Measurements from ENCODE around the gene PPP1R10.

PPP1R10 gene

DNA sequence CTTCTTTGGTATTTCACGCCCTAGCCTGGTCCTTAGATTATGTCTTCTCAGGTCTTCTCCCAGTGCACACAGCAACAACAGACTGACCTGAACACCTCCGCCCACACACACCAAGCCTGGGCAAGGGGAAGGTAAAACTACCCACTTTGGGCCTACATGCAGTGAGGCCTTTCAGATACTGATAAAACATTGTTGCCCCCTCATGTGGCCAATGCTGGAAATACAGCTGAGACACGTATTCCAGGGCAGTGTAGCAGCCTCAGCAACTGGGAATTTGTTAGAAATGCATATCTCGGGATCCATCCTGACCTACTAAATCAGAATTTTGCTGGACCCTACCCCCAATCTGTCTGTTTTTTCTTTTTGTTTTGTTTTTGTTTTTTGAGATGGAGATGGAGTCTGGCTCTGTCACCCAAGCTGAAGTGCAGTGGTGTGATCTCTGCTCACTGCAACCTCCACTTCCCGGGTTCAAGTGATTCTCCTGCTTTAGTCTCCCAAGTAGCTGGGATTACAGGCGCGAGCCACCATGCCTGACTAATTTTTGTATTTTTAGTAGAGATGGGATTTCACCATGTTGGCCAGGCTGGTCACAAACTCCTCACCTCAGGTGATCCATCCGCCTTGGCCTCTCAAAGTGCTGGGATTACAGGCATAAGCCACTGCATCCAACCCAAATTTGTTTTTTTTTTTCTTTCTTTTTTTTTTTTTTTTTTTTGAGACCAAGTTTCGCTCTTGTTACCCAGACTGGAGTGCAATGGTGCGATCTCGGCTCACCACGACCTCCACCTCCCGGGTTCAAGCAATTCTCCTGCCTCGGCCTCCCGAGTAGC lies 19.5 kb downstream of the PPP1R10 start:
- peak; percentile 38 for DNase-seq

DNA sequence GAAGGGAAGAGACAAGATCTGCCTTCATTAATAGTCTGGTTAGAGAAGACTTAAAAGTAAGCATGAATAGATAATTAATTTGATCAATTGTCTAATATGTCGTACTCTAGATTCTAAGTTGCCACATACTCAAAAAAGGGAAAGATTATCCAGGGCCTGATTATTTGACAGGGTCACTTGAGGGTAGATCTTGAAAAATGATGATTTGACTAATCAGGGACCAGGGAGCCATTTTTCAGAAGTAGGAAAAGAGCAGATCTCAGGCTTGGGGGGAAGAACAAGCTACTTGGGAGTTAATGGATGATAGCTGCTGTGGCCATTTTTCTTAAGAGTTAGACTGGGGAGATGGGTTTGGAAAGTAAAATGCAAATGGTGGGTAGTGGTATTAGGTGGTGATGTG lies 24.8 kb downstream of the PPP1R10 start:
- DNase-seq: no peak

DNA sequence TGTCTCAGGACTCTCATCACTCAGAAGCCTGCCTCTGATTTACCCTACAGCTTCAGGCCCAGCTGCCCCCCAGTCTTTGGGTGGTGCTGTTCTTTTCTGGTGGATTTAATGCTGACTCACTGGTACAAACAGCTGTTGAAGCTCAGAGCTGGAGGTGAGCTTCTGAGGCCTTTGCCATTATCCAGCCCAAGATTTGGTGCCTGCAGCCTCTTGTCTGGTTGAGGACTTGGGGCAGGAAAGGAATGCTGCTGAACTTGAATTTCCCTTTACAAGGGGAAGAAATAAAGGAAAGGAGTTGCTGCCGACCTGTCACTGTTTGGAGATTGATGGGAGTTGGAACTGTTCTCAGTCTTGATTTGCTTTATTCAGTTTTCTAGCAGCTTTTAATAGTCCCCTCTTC lies 26.0 kb downstream of the PPP1R10 start:
- no peak for DNase-seq

DNA sequence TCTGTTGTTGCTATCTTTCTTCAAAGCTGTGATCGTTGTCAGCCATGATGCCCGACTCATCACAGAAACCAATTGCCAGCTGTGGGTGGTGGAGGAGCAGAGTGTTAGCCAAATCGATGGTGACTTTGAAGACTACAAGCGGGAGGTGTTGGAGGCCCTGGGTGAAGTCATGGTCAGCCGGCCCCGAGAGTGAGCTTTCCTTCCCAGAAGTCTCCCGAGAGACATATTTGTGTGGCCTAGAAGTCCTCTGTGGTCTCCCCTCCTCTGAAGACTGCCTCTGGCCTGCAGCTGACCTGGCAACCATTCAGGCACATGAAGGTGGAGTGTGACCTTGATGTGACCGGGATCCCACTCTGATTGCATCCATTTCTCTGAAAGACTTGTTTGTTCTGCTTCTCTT lies 26.5 kb downstream of the PPP1R10 start:
- DNase-seq: no peak

DNA sequence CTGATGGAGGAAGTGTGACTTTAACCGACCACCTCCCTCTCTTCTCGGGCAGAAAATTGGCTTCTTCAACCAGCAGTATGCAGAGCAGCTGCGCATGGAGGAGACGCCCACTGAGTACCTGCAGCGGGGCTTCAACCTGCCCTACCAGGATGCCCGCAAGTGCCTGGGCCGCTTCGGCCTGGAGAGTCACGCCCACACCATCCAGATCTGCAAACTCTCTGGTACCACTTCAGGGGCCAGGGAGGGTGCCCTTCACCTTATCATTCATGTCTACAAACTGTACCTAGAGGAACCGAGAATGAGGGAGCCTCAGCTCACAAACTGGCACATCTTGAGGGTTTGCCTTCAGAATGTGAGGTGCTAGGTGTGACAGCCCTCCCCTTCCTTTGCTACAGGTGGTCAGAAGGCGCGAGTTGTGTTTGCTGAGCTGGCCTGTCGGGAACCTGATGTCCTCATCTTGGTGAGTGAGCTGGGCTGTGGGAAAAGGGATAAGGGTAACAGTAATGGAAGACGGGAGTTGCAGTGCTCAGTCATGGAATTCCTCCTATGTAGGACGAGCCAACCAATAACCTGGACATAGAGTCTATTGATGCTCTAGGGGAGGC lies 27.2 kb downstream of the PPP1R10 start:
- DNase-seq: no peak

DNA sequence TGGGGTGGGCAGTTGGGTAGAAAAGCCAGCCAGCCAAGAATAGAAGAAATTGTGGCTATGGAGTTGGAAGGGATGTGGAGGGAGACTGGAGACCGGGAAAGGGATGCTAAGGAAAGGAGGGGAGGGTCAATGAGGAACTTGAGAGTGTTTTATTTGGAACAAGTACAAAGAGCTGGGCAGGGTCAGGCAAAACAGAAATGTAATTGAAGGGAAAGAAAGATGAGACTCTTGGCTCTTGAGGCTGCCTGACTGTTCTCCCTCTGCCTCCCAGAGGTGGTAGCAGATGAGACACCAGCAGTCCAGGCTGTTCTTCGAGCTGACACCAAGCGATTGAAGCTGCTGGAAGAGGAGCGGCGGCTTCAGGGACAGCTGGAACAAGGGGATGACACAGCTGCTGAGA lies 33.1 kb downstream of the PPP1R10 start:
- DNase-seq: no peak

DNA sequence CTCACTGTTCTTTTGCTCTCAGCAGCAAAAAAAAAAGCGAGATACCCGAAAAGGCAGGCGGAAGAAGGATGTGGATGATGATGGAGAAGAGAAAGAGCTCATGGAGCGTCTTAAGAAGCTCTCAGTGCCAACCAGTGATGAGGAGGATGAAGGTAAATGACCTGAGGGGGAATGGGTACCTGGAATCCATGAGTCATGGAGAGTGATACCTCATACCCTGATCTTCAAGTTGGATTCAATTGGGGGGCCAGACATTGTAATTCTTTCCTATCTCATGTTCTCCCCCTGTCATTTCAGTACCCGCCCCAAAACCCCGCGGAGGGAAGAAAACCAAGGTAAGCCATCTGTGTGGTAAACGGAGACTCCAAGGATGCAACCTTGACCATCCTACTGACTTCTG lies 39.0 kb downstream of the PPP1R10 start:
- no peak for DNase-seq

DNA sequence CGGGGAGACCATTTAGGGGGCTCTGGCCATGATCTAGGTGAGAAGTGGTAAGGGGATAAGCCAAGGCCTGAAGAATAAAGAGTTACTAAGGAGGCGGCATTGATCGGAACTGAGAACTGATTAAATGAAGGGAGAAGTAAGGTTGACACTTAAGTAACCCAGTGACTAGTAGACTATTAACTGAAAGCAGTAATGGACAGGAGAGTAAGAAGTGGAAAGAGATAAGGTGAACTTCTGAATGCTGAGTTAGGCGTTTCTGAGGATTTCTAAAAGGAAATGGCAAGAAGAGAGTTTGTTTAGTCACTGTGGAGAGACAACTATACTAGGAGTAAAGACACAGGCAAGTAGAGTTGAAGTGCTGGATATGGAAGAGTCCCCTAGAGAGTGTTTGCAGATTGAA lies 43.9 kb downstream of the PPP1R10 start:
- no peak for DNase-seq

DNA sequence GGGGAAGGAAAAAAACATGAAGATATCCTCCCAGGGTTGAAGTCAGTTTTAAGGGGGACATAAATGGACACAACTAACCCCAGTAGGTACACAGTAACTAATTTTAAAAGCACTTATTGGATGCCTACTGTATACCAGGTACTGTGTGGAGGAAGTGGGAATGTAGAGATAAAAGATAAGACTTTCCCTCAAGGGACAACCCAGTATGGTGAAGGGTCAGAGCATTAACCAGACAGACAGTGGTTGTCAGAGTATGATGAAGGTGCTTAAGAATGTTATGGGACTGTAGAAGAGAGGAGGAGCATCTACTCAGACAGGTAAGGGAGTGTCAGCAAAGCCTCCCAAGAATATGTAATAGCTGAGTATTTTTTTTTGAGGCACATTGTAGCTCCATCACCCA lies 44.9 kb downstream of the PPP1R10 start:
- no peak for DNase-seq

DNA sequence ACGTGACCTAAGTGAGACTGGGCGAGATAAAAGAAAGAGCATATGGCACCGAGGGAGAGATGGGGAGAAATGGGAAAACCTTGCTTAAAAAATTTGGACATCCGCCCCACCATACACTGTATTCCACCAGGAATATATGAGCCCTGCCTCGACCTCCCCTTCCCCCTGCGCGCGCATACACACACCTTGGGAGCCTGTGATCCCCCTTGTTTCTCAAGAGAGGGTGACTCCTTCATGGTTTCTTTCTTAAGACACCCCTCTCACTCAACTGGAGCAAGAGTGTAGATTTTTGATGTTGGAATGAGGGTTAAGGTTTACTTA lies 45.3 kb downstream of the PPP1R10 start:
- DNase-seq: no peak

DNA sequence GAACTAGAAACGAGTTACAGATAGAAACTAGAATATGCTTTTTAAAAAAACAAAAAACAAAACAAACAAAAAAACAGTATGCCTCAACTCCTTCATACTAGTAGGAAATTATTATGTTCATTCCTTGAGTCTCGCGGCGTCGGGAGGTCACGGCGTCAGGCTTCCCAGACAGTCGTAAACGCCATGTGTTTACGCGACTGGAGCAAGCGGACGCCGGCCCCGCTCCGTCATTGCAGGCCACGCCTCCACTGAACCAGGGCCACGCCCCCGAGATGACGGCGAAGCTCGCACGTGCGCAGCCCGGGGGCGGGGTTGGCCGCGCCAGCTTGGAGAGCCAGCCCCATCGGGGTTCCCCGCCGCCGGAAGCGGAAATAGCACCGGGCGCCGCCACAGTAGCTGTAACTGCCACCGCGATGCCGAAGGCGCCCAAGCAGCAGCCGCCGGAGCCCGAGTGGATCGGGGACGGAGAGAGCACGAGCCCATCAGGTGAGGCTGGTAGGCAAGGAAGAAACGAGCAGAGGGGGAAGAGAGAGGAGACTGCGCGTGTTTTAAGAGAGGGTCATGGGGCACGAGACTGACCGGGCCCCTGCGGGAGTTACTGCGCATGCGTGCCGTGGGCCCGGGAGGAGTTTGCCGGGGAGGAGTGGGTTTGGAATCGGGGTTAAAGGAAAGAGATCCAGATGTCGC lies 45.8 kb downstream of the PPP1R10 start, which contains the start of gene ABCF1:
TSS of gene ABCF1 (plus strand) at position 368 of the 687 bp plus-strand sequence. CDS start at position 414, 46 bp downstream.
- peak; percentile 96 for DNase-seq

DNA sequence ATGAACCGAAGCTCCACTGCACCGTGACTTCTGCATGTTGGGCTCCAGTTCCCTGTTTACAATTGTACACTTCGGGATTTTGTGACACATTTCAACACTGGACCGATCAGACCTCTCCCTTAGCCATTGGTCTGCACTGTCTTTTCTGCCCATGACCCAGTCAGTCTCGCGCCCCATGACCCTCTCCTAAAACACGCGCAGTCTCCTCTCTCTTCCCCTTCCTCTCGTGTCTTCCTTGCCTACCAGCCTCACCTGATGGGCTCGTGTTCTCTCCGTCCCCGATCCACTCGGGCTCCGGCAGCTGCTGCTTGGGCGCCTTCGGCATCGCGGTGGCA lies 46.3 kb downstream of the PPP1R10 start:
- DNase-seq: no peak

DNA sequence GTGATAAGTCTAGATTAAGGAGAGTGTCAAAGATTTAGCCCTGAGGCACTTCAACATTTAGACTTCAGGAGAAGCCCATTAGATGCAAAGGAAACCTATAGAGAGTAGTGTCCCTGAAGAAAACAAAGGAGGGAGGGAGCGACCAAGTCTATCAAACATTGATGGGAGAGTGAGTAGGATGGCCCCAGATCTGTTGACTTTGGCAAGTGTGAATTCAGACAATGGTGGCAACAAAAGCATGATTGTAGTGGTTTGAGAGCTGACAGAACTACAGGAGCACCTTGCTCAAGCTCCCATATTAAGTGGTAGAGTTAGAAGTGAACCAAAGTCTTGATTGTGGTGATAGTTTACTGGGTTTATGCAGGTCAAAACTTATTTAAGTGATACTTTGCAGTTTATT lies 46.8 kb downstream of the PPP1R10 start:
- DNase-seq: no peak

DNA sequence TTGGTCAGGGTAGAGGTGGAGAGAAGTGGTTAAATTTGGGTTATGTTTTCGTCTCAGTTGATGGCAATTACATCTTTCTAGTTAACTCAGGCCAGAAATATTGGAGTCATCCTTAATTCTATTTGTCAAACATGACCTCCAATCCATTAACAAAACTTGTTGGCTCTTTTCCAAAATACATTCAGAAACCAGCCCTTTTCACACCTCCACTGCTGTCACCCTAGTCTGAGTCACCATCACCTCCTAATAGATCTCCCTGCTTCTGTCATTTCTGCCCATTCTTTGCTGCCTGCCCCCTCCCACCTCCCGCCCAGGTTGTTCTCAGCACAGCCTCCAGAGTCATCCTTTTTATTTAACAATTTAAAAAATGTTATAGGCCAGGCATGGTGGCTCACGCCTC lies 48.8 kb downstream of the PPP1R10 start:
- no peak for DNase-seq

DNA sequence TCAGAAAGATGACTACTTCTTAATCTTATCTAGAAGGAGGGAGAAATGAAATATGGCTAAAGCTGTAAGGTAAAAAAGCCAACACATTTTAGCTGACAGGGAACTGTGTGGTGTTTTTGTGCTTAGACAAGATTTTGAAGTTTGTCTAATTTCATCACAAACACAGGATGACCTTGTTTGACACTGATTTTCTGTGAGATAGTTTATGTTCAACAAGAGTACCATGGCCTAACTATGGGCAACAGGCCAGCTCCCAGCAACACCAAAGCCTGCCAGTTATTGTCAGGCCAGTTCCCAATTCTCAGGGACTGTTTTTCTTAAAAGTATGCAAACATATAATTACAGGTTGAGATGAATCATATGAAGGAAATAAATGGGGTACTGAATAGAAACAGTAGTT lies 51.3 kb downstream of the PPP1R10 start:
- no peak for DNase-seq

DNA sequence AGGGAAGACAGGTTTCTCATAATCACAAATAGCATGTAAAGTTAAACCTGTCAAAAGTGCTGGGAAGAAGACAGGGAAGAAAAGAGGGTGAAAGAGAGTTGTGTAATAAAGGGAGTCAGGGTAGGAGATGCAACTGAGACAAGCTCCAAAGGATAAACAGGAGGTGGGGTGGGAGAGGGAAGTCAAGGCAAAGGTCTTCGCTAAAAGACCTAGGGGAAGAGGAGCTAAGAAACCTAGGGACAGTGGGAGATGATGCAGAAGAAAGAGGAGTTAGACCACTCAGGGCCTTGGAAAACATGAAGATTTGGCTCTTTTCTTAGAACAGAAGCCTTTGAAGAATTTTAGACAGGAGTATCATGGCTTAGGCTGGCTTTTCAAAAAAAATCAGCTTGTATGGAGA lies 52.9 kb downstream of the PPP1R10 start:
- no peak for DNase-seq

DNA sequence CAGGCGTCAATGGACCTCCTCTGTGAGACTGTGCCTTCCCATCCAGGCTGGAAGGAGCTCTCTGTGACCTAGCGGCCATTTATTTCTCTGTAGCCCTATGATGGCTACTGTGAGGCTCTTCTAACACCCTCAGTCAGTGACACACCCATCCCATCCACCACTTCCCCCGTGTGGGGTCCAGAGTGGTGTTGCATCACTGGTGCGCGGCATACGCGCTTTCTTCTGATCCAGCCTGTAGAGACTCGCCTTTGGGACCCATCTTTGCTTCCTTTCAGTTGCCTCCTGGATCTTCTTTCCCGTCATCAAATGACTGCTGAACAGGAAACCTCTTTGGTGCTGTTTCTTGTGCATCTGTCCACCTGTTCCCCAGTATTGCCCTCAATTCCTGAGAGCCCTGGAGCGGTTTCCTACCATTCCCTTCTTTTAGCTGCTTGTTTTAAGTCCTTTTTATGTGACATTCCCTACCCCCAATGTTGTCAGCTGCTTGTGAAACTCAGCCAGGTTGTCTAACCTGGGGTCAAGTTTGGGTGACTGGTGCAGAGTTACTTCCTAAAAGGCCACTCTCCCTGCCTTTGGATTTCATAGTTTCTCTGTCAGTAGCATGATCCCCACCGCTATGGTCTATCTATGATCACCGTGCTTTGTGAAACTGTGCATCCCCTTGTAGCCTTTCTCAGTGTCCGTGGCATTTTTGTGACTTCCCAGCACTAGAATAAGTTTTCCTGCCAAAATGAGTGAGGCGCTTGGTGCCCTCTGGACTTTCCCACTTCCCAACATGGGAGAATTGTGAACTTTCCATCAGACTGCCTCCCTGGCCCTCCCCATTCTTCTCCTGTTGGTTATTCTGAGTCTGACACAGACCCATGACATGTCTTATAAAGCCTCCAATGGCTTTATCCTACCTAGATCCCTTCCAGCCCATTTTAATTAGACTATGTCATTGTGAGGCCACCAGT lies 54.3 kb downstream of the PPP1R10 start:
- no peak for DNase-seq

DNA sequence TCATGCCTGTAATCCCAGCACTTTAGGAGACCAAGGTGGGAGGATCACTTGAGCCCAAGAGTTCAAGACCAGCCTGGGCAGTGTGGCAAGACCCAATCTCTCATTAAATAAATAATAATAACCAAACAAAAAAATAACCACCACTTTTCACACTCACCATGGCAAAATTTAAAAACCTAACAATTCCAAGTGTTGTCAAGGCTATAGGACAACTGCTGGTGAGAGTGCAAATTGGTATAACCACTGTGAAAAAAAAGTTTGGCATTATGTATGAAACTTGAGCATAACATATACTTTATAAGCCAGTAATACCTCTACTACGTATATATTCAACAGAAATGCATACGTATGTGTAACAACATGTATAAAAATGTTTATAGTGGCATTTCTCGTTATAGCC lies 56.1 kb downstream of the PPP1R10 start:
- DNase-seq: no peak

DNA sequence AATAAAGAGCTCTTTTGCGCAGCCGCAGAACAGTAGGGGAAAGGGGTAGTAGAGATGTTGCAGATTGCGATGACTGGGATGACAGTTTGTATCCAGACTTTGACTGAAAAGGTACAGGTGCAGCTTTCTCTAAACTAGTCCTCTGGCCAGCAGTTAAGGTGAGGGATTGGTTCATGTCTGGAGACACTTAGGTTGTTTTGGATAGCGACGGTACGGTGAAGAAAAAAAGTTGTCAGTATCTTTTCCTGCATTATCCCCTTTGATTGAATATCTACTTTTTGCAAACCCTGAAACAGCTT lies 59.4 kb downstream of the PPP1R10 start:
- no peak for DNase-seq

DNA sequence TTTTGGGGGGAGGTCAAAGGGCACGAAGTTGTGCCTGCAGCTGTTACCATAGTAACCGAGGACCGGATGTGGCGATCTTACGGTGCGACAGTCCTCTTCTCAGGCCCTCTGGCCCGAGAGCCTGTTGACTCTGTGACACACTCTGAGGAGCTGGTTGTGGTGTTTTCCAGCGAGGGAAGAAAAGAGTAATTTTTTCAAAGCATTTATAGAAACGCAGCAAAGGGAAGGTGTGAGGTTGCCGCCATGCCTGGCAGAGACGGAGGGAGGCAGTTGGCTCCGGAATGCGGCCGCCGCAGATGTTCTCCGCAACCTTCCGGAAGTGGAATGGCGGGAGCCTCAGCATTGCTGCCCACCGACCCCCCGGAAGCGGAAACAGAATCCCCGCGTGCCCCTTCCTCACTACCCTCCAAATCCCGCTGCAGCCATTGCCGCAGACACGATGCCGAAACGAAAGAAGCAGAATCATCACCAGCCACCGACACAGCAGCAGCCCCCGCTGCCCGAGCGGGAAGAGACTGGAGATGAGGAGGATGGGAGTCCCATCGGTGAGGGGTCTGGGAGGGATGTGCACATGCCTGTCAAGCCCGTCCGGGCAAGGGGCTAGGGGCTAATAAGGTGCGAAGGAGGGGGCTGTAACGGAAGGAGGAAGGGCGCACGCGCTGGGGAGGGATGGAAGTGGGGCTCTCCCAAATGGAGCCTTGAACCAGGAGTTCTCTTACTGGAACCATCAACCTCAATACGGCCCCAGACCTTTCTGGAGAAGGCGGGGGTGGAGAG lies 59.9 kb downstream of the PPP1R10 start, which contains the start of gene PRR3:
TSS of gene PRR3 (plus strand) at position 390 of the 777 bp plus-strand sequence. CDS start at position 440, 50 bp downstream.
- DNase-seq: peak; percentile 66

DNA sequence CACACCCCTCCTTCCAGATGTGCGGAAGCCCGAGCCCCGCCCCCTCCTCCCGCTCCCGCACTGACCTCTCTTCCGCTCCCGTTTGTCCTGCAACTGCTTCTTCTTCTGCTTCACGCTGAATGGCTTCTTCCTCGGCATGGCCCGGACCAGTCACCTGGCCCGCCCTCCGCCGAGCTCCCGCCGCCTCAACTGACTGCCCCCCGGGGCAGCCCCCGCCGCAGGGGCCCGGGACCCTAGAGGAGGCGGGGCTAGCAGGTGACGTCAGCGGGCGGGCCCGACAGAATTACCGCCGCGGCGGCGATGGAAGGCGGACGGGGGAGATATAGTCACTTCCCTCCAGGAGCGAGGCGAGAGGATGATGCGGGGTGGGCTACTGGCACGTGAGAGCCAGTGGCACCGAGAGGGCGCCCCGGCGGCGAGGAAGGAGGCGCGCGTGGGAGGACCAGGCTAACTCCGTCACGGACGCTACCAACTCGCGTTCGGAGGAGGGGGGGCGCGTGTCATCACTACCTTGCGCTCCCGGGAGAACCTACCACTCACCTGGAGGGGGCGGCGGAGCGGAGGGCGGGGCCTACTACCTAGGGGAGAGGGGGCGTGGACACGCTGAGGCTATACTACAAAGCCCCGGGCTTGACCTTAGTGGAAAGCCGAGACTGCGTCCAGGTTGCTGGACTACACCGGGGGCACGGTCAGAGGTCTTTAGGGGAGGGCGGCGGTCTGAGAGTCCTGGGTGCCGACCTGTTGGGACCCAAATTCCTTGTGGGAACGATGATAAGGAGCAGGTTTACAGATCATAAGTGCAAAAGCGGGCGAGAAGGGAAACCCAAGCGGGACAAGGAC lies 60.8 kb downstream of the PPP1R10 start, which contains the start of gene GNL1:
TSS of gene GNL1 (minus strand) at position 424 of the 840 bp plus-strand sequence. CDS start at position 138, 286 bp downstream.
- DNase-seq: peak; percentile 81

DNA sequence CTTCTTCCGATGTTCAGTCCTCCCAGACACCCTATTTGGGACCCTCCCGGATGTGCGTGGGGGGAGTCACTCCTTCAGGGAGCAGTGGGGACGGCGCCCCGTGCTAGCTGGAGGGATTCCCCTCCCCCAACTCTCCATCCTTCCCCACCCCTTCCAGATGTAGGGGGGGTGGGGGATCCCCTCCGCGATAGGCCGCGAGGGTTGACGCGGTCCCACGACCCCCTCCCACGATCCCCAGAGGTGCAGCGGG lies 61.3 kb downstream of the PPP1R10 start:
- DNase-seq: no peak
